NCI-H748 treated with DMSO at 0.1 percent for 48 hours (cell line): ENCODE measurements around the gene PIGH.
"Not testable (repeated sequence)": the region's sequence is repeated elsewhere in the genome, so short reads cannot be mapped to it uniquely, and the experiment has no call there.

Experiments
- DNase-seq: peaks from one replicate; lab custom pipeline; 2025; lab: John Stamatoyannopoulos, UW

The PIGH gene

GRCh38 chr14:67551123-67551522 lies 48.9 kb downstream of the PIGH start:
- DNase-seq, result no peak

- DNase-seq, result no peak
Observed at GRCh38 chr14:67549734-67550133, 50.3 kb downstream of the PIGH start.

GRCh38 chr14:67547224-67547780 lies 52.8 kb downstream of the PIGH start:
- DNase-seq, result no peak

- no peak for DNase-seq
Observed at GRCh38 chr14:67544590-67544989, 55.5 kb downstream of the PIGH start.

- not testable (repeated sequence) for DNase-seq
Observed at GRCh38 chr14:67542620-67543019, 57.4 kb downstream of the PIGH start.

GRCh38 chr14:67541448-67542387 lies 58.4 kb downstream of the PIGH start:
- no peak for DNase-seq
